Mammary epithelial cell (primary cell): Measurements from ENCODE around the gene NONO.

Experiments
- EZH2 ChIP-seq: IDR thresholded peaks from 2 replicates; pipeline ENCODE4 v1.6.1; 2012; ENCODE audit warnings: low read length, inconsistent platforms, borderline replicate concordance
- TF ChIP-seq, protein P1 (sequence below), 2 donors: IDR thresholded peaks in 1 of 2; conservative IDR thresholded peaks in 1 of 2; 2 replicates each; pipeline ENCODE4 v1.5.1; 2011 to 2012; ENCODE audit warnings: inconsistent platforms in 2 of 2, low read length in 2 of 2, mild to moderate bottlenecking in 2 of 2, control low read depth in 1 of 2, low read depth in 1 of 2; ENCODE audit not compliant: insufficient read depth in 1 of 2; ENCODE audit errors: extremely low read depth in 1 of 2

DNA sequence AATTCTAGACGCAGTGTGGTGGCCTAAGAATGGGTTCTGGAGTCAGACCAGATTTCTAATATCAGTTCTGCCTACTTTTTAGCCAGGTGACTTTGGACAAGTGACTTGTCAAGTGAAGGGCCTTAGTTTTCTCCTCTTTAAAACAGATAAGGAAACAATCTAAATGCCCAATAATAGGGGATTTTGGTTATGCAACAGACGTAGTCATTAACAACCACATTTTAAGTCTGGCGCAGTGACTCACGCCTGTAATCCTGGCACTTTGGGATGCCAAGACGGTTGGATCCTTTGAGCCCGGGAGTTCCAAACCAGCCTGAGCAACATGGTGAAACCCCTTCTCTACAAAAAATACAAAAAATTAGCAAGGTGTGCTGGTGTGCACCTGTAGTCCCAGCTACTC is 27.4 kb upstream of the NONO start:
- TF ChIP-seq, protein P1, sequence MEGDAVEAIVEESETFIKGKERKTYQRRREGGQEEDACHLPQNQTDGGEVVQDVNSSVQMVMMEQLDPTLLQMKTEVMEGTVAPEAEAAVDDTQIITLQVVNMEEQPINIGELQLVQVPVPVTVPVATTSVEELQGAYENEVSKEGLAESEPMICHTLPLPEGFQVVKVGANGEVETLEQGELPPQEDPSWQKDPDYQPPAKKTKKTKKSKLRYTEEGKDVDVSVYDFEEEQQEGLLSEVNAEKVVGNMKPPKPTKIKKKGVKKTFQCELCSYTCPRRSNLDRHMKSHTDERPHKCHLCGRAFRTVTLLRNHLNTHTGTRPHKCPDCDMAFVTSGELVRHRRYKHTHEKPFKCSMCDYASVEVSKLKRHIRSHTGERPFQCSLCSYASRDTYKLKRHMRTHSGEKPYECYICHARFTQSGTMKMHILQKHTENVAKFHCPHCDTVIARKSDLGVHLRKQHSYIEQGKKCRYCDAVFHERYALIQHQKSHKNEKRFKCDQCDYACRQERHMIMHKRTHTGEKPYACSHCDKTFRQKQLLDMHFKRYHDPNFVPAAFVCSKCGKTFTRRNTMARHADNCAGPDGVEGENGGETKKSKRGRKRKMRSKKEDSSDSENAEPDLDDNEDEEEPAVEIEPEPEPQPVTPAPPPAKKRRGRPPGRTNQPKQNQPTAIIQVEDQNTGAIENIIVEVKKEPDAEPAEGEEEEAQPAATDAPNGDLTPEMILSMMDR (conservative IDR thresholded peaks at IDR 0.05 in 1 of 2, IDR thresholded peaks at IDR 0.05 in 1 of 2; ENCODE audit: extremely low read depth in 1 of 2, insufficient read depth in 1 of 2, low read depth in 1 of 2, low read length in 2 of 2) = no peak
- TF ChIP-seq EZH2 = no peak
